GM18502 (cell line): ENCODE data around the gene PRDM9.
"Not testable (repeated sequence)": the region's sequence is repeated elsewhere in the genome, so short reads cannot be mapped to it uniquely, and the experiment has no call there.

ENCODE experiments used
- ATAC-seq: cut with Tn5 transposase; IDR thresholded peaks from one replicate; pipeline ENCODE4 v1.9.1; 2021; ENCODE audit warnings: mild to moderate bottlenecking; ENCODE audit not compliant: unreplicated experiment, poor library complexity

The PRDM9 gene

DNA sequence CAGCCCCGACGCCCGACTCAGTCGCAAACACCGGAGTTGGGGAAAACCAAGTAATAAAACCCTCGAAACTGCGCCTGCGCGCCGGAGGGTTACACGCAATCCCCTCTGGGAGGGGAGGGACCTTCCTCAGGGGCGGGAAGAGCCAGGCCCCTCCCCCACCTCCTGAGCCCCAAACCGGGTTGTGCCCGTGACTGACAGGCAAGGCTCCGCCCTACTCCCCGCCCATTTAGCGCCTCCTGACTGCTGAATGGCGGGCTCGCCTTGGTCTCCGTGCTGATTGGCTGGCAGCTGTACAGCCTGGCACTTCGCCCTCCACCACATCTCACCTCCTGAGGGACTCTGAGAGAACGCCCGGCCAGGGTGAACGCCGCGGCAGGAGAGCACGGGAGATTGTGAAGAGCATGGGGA lies at the start of gene PRDM9:
Gene PRDM9, plus strand, starts transcription at position 332 of the 408 bp plus-strand sequence. CDS start 1,425 bp downstream, outside the sequence.
- no peak for ATAC-seq

GRCh38 chr5:23457780-23458179 lies 49.6 kb upstream of the PRDM9 start:
- no peak for ATAC-seq

DNA sequence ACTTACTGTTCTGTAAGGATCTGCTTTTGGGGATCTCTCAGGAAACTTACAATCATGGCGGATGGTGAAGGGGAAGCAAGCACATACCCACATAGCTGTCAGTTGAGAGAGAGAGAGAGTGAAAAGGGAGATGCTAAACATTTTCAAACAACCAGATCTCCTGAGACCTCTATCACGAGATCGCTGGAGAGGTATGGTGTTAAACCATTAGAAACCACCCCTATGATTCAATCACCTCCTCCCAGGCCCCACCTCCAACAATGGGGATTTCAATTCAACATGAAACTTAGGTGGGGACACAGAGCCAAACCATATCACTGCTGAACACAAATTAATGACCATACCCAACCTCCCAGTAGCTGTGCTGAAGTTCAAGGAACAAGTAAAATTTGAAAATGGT lies 48.2 kb upstream of the PRDM9 start:
- no peak for ATAC-seq

- no peak for ATAC-seq
Observed at GRCh38 chr5:23461576-23461975, 45.8 kb upstream of the PRDM9 start.

- no peak for ATAC-seq
Observed at GRCh38 chr5:23466401-23466912, 41.0 kb upstream of the PRDM9 start.

DNA sequence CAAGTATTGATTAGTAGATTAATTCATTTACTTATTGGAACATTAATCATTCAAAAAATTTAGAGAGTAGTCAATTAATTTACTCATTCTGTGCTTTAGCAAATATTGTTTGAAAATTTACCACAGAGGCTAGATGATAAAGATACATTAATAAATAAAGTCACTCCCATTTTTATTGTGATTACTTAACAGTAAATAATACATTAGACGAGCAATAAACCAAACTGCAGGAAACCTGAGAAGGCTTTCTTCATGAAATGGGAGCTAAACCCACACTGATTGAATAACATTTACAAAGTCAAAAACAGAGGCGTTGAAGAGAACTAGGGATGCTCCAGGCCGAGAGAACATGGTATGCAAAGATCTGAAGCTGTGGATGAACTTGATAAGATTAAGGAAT lies 38.8 kb upstream of the PRDM9 start:
- no peak for ATAC-seq

DNA sequence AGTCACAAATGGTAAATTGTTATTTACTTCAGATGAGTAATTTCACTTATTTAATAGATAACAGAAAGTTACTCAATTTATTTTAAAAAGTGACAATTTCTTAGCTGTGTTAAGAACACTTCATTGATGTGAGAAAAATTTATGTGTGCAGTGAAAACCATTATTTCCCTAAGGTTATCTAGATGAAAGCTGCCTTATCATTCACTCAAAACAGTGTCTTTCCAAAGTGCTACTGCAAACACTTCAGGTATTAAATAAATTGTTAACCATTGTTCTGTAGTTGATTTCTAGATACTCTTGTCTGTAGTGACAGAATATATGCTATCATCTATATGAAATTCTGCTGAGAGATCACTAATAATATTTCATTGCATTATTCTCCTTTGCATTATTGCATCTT lies 33.5 kb upstream of the PRDM9 start:
- ATAC-seq, result no peak

DNA sequence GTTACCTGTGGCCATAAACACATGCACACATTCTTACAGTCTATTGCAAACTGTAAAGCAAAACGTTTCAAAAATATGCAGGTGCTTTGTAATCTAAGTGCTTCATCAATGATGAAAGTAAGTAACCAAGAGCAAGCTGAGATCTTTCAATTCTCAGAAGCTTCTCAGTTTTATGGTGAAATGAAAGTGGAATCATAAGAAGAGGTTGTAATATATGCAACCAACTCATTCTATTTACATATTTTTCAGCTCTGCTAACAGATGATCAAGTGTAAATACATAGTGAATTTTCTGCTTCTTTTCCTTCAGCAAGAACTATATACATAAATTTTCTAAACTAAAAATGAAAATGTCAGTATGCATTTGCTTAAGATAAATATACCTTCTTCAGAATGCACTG lies 33.1 kb upstream of the PRDM9 start:
- no peak for ATAC-seq

DNA sequence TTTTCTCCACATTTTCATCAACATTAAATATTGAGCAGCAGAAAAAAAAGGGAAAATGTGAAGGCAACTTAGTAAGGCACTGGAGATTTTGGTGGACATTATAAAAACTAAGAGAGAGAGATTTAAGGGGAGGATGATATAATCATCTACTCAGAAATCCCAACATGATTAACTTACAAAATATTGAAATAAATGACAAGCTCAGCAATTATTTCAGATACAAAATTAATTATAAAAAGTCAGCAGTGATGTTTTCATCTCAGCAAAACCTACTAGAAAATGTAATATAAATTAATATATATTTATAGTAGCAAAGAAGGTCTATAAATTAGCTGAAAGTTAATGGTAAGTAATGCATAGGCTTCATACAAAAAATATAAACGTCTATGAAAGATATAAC lies 30.8 kb upstream of the PRDM9 start:
- no peak for ATAC-seq

- ATAC-seq, result no peak
Observed at GRCh38 chr5:23482642-23483041, 24.8 kb upstream of the PRDM9 start.

DNA sequence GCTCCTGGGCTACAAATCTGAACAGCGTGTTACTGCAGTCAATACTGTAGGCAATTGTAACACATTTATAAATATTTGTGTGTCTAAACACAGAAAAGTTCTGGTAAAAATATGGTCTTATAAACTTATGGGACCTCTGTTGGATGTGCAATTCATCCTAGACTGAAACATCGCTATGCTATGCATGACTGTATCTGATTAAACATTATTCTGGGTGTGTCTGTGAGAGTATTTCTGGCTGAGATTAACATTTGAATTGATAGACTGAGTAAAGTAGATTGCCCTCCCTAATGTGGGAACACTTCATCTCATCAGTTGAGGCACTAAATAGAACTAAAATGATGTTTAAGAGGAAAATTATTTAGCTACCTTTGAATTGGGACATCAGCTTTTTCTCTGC lies 24.3 kb upstream of the PRDM9 start:
- no peak for ATAC-seq

DNA sequence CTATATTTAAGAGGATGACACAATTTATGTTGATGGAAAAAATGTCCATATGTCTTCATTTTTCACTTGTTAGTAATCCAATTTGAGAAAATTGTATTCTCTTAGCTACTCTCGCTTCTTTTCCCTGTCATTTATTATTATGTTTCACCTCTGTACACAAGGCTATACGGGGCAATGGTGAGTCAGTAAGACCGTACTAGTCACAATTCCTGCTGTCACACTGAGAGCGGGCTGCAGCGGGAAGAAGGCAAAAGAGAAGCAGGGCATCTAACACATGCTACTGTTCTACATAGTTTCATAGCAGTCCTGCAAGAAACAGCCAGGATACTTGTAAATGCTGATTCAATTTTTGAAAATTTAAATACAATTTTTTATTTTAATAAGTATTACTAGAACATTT lies 23.3 kb upstream of the PRDM9 start:
- no peak for ATAC-seq

- not testable (repeated sequence) for ATAC-seq
Observed at GRCh38 chr5:23486227-23486626, 21.2 kb upstream of the PRDM9 start.

- no peak for ATAC-seq
Observed at GRCh38 chr5:23490993-23491392, 16.4 kb upstream of the PRDM9 start.

DNA sequence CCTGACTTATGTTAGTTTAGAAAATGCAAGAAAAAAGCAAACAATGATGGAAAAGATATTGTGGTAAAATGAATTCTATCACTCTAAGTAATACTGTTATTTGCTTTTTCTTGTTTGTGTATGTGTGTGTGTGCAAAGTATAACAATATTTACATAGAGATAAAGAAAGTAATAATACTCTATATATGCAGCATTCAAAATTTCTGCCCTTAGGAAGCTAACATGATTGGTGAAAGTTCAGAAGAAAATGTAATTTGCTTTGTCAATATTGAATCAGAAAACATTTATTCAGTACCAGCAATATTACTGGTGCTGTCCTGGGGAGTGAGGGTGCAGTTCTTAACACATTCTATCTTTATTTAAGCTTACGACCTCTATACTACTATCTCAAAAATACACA lies 12.9 kb upstream of the PRDM9 start:
- ATAC-seq, result no peak

- ATAC-seq, result no peak
Observed at GRCh38 chr5:23496576-23496975, 10.8 kb upstream of the PRDM9 start.

DNA sequence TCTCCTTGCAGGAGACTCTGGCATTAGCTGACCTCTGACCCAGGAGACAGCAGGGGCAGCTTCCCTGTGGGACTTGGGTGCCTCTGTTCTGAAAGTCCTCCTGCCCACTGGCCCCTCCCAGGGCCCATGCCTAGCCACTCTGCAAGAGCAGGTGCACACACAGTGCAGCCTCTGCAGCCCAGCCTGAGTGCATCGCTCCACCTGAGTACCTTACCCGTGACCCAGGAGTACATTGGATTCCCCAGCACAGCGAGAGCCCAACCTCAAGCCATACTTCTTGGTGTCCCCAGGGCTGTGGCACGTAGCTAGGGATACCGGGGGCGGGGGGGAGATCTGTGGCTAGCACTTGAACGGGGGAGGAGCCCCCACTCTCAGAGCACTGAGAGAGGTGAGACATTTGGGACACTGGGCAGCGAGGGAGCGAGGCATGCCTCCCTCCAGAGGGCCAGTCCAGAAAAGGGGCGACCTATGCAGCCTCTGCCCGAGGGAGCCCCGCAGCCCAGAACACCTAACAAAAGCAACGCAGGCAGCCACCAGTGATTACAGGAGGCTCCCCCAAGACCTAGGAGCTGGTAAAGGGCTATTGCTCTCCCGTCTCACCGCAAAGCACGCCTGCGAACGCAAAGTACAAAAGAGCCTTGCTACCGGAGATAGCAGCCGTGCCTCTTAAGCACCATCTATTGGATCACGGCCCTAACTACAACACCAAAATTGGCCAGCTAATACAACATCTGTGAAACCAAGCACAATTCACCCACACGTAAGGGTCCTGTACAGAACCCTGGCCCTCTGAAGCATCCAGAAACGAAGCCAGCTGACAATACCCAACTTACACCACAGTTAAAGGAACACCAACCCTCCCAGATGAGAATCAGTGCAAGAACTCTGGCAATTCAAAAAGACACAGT lies 826 bp upstream of the PRDM9 start:
- ATAC-seq, result no peak

DNA sequence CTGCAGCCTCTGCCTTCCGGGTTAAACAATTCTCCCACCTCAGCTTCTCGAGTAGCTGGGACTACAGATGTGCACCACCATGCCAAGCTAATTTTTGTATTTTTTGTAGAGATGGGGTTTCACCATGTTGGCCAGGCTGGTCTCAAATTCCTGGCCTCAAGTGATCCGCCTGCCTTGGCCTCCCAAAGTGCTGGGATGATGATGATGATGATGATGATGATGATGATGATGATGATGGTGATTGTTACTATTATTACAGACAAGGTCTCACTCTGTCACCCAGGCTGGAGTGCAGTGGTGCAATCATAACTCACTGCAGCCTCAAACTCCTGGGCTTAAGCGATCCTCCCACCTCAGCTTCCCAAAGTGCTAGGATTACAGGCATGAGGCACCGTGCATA lies 3.0 kb downstream of the PRDM9 start:
- ATAC-seq, result not testable (repeated sequence)

- no peak for ATAC-seq
Observed at GRCh38 chr5:23522553-23522952, 15.1 kb downstream of the PRDM9 start.

DNA sequence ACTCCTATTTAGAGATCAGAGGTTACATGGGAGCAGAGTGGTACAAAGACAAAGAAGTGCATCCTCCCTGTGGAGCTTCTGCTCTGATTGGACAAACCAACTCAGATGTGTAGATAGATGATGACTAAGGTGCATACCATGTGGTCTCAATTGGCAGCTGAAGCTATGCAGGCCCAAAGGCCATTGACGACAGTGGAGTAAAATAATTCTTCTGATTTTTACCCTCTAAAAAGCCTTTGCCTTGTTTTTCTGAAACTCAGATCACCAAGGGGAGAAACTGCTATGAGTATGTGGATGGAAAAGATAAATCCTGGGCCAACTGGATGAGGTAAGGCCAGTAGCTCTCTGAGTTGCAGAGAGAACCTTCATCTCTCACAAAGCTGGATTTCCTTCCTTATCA lies 15.6 kb downstream of the PRDM9 start:
- no peak for ATAC-seq

GRCh38 chr5:23523998-23524397 lies 16.6 kb downstream of the PRDM9 start:
- ATAC-seq, result no peak

GRCh38 chr5:23525751-23526150 lies 18.3 kb downstream of the PRDM9 start:
- no peak for ATAC-seq
